Breast epithelium (tissue), 3 donors: ENCODE data around the gene RPL10A.

ENCODE experiments used
- CTCF ChIP-seq, 3 donors: fragments of 450-650 bp; IDR thresholded peaks; one replicate each; pipeline ENCODE4 v1.5.1; 2016 to 2017; ENCODE audit warnings: antibody characterized with exemption in 3 of 3, mild to moderate bottlenecking in 3 of 3, moderate library complexity in 3 of 3
- POLR2AphosphoS5 ChIP-seq, 3 donors: sonication (generic); formaldehyde crosslinking; IDR thresholded peaks; one replicate each; pipeline ENCODE4 v1.6.1; 2017; ENCODE audit warnings: antibody characterized with exemption in 3 of 3

GRCh38 chr6:35491558-35492257, 23.5 kb downstream of the RPL10A start:
- no peak for TF ChIP-seq CTCF (IDR thresholded peaks at IDR 0.05)
- no peak for TF ChIP-seq POLR2AphosphoS5 (IDR thresholded peaks at IDR 0.05)
